Fibroblast of lung (primary cell): ENCODE measurements around the gene CTSA. TPM values are rescaled to one million over a fixed set of nuclear protein-coding genes. Genes with fewer than 3 reads are reported as not detected.

Source experiments
- DNase-seq, 2 donors: peaks; one replicate each; pipeline versions ENCODE4 v3.0.0 to v3.0.0-alpha.2; 2010; ENCODE audit warnings: low read depth in 2 of 2
- H2AFZ ChIP-seq: 2 replicates; pipeline ENCODE4 v1.5.1; 2012; ENCODE audit warnings: low read length, control low read depth, inconsistent platforms
- H3K27ac ChIP-seq: 2 replicates; pipeline ENCODE4 v1.5.1; 2011; ENCODE audit warnings: low read length, control low read depth; ENCODE audit not compliant: insufficient read depth
- H3K27me3 ChIP-seq: 2 replicates; pipeline ENCODE4 v1.5.1; 2011; ENCODE audit warnings: mild to moderate bottlenecking, low read length; ENCODE audit not compliant: control insufficient read depth, insufficient read depth
- H3K36me3 ChIP-seq: 2 replicates; pipeline ENCODE4 v1.5.1; 2011; ENCODE audit warnings: low read length; ENCODE audit not compliant: control insufficient read depth, insufficient read depth
- H3K4me1 ChIP-seq: 2 replicates; pipeline ENCODE4 v1.5.1; 2011; ENCODE audit warnings: low read length; ENCODE audit not compliant: control insufficient read depth, insufficient read depth; ENCODE audit errors: extremely low read depth
- H3K4me2 ChIP-seq: 2 replicates; pipeline ENCODE4 v1.5.1; 2011; ENCODE audit warnings: low read length, control low read depth; ENCODE audit not compliant: insufficient read depth; ENCODE audit errors: extremely low read depth
- H3K4me3 ChIP-seq, 4 experiments: fragments of 200-600 bp in 1 of 4; sonication (generic) in 1 of 4; replicated peaks in 1 of 4; 2 replicates each; pipeline ENCODE4 v1.5.1; 2011 to 2016; ENCODE audit warnings: low read length in 4 of 4, low read depth in 3 of 4, mild to moderate bottlenecking in 3 of 4, control low read depth in 2 of 4, inconsistent platforms in 1 of 4, mixed read lengths in 1 of 4; ENCODE audit not compliant: insufficient read depth in 1 of 4; ENCODE audit errors: control extremely low read depth in 1 of 4
- H3K79me2 ChIP-seq: 2 replicates; pipeline ENCODE4 v1.5.1; 2012; ENCODE audit warnings: mild to moderate bottlenecking, low read length, inconsistent platforms; ENCODE audit not compliant: control insufficient read depth, insufficient read depth
- H3K9ac ChIP-seq: 2 replicates; pipeline ENCODE4 v1.5.1; 2011; ENCODE audit warnings: mild to moderate bottlenecking, low read length, control low read depth; ENCODE audit not compliant: insufficient read depth
- H3K9me3 ChIP-seq: 2 replicates; pipeline ENCODE4 v1.5.1; 2012; ENCODE audit warnings: low read depth, low read length; ENCODE audit not compliant: control insufficient read depth, insufficient read depth
- H4K20me1 ChIP-seq: 2 replicates; pipeline ENCODE4 v1.5.1; 2011; ENCODE audit warnings: low read length; ENCODE audit not compliant: control insufficient read depth, insufficient read depth; ENCODE audit errors: extremely low read depth
- CTCF ChIP-seq, 2 donors: IDR thresholded peaks in 1 of 2; conservative IDR thresholded peaks in 1 of 2; 1 replicate in 1 of 2; 2 replicates in 1 of 2; pipeline ENCODE4 v1.5.1; 2011 to 2012; ENCODE audit warnings: low read length in 2 of 2, control low read depth in 1 of 2, inconsistent platforms in 1 of 2, low read depth in 1 of 2, mild to moderate bottlenecking in 1 of 2
- EZH2 ChIP-seq: IDR thresholded peaks from 2 replicates; pipeline ENCODE4 v1.5.1; 2012; ENCODE audit warnings: low read length, control low read depth, mild to moderate bottlenecking; ENCODE audit errors: missing control alignments
- polyA plus RNA-seq, 2 donors: library from polyadenylated mRNA; depleted of rRNA in 1 of 2; stranded (reverse) in 1 of 2; unstranded in 1 of 2; fragments of >200 nt; gene quantifications; 2 replicates each; pipeline ENCODE4 v1.2.1, GENCODE V29; 2011 to 2012; ENCODE audit warnings: missing spikeins in 1 of 2
- total RNA-seq: library from RNA; depleted of rRNA; stranded (reverse); fragments of >200 nt; gene quantifications from 2 replicates; pipeline ENCODE4 v1.2.1, GENCODE V29; 2014

The CTSA gene
- total and polyA plus RNA-seq, 2 donors (not counting 1 experiment from before 2014, with no cell fraction given), result 116 to 364 TPM

GRCh38 chr20:45874576-45874975 lies 16.6 kb upstream of the CTSA start:
- no peak overlapping the region for H3K4me3 ChIP-seq
- TF ChIP-seq EZH2, result no peak
- TF ChIP-seq CTCF (conservative IDR thresholded peaks at IDR 0.05 in 1 of 2, IDR thresholded peaks at IDR 0.05 in 1 of 2; ENCODE audit: low read depth in 1 of 2, low read length in 2 of 2), result no peak
- no peak overlapping the region for H3K27ac ChIP-seq
- H3K9ac ChIP-seq, result no peak overlapping the region
- no peak overlapping the region for H2AFZ ChIP-seq
- peaks cover 2% of the 10 kb centered on the region for H3K4me1 ChIP-seq
- H4K20me1 ChIP-seq, result no peaks in the 10 kb centered on the region
- no peak overlapping the region for H3K4me2 ChIP-seq
- no peaks in the 10 kb centered on the region for H3K9me3 ChIP-seq
- DNase-seq, result no peak
- H3K79me2 ChIP-seq, result no peaks in the 10 kb centered on the region
- H3K36me3 ChIP-seq, result peaks cover 5% of the 10 kb centered on the region
- H3K27me3 ChIP-seq, result no peaks in the 10 kb centered on the region

GRCh38 chr20:45878076-45878761 lies 12.9 kb upstream of the CTSA start:
- no peak for DNase-seq
- H3K4me2 ChIP-seq, result no peak overlapping the region

More at GRCh38 chr20:45878076-45878761, 12.9 kb upstream of the CTSA start:
- Histone ChIP-seq H3K4me3 (no peak overlapping the region), H3K27me3 (no peaks in the 10 kb centered on the region), H3K4me1 (peaks cover 2% of the 10 kb centered on the region), H3K27ac (no peak overlapping the region), H3K9me3 (no peaks in the 10 kb centered on the region), H3K79me2 (peaks cover 6% of the 10 kb centered on the region), H3K9ac (no peak overlapping the region), H4K20me1 (no peaks in the 10 kb centered on the region), H2AFZ (no peak overlapping the region), H3K36me3 (peaks cover 8% of the 10 kb centered on the region)
- TF ChIP-seq EZH2 (no peak), CTCF (conservative IDR thresholded peaks at IDR 0.05 in 1 of 2, IDR thresholded peaks at IDR 0.05 in 1 of 2; ENCODE audit: low read depth in 1 of 2, low read length in 2 of 2) (no peak)
